ENCODE data around the gene CTSL. TPM values are rescaled to one million over a fixed set of nuclear protein-coding genes. Genes with fewer than 3 reads are reported as not detected.
A peak's percentile ranks its signal among the peaks of the same experiment; 100 is the strongest.

The CTSL gene
- total and polyA plus RNA-seq, 2 experiments from 2014 or later = 97.0 to 137 TPM

- H3K27me3 ChIP-seq = no peaks in the 10 kb centered on the region
- DNase-seq (ENCODE audit: low read depth in 1 of 2, low spot score in 1 of 2) = no peak
- TF ChIP-seq, protein P1, sequence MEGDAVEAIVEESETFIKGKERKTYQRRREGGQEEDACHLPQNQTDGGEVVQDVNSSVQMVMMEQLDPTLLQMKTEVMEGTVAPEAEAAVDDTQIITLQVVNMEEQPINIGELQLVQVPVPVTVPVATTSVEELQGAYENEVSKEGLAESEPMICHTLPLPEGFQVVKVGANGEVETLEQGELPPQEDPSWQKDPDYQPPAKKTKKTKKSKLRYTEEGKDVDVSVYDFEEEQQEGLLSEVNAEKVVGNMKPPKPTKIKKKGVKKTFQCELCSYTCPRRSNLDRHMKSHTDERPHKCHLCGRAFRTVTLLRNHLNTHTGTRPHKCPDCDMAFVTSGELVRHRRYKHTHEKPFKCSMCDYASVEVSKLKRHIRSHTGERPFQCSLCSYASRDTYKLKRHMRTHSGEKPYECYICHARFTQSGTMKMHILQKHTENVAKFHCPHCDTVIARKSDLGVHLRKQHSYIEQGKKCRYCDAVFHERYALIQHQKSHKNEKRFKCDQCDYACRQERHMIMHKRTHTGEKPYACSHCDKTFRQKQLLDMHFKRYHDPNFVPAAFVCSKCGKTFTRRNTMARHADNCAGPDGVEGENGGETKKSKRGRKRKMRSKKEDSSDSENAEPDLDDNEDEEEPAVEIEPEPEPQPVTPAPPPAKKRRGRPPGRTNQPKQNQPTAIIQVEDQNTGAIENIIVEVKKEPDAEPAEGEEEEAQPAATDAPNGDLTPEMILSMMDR (IDR thresholded peaks at IDR 0.05; ENCODE audit: low read depth, low read length) = no peak
- H3K4me3 ChIP-seq = no peak overlapping the region
- no peaks in the 10 kb centered on the region for H3K4me1 ChIP-seq (ENCODE audit: low read depth)
- H3K9me3 ChIP-seq (ENCODE audit: low read depth) = no peaks in the 10 kb centered on the region
- no peak overlapping the region for H3K27ac ChIP-seq
- peaks cover 13% of the 10 kb centered on the region for H3K36me3 ChIP-seq
These were observed 18.0 kb upstream of the CTSL start for GRCh38 chr9:87707805-87708506.

DNA sequence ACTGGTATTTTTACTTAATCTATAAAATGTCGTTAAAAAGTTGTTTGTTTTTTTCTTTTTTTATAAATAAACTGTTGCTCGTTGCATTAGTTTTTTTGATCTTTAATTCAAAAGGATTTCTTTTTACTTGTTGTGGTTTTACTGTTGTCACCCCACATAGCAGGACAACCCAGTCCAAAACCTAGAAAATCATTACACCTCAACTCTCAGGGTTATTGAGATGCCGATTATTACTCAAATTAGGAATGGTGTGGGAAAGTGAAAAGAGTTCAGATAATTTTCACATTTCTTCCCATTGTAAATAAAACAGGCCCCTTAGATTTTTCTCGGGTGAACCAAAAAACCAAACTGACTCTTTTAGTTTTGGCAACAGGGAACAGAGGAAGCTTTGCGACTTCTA lies 17.4 kb upstream of the CTSL start:
- Histone ChIP-seq H3K27me3 (no peaks in the 10 kb centered on the region), H3K9me3 (ENCODE audit: low read depth) (no peaks in the 10 kb centered on the region), H3K4me3 (no peak overlapping the region), H3K27ac (no peak overlapping the region), H3K4me1 (ENCODE audit: low read depth) (no peaks in the 10 kb centered on the region), H3K36me3 (peaks cover 13% of the 10 kb centered on the region)
- TF ChIP-seq, protein P1 (IDR thresholded peaks at IDR 0.05; ENCODE audit: low read depth, low read length) = no peak
- no peak for DNase-seq (ENCODE audit: low read depth in 1 of 2, low spot score in 1 of 2)

DNA sequence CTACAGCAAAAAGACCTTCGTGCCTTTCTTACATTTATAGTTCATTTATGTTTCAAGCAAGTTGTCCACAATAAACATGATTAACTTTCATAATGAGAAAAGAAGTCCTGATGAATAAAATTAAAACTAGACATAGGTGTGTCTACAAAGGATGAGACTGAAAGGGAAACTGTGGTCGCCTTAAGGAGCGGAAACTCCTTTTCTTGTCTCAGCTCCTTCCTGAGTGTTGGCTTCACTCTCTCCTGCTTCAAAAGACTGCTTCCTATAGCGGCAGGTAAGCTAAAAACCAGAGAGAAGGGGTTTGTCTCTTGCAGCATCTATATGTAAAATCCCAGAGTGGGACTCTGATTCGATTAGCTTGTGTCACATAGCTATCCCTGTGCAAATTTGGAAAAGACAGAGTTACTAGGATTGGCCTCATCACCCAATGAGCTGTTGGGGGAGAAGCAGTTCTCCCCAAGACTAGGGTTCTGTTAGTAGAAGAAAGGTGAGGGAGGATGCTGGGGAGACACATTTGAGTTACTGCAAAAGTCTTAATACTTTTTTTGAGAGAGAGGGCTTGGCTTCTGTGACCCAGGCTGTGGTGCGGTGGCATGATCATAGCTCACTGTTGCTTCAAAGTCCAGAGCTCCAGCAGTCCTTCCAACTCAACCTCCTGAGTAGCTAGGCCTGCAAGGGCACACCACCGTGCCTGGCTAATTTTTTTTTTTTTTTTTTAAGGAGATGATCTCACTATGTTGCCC lies 16.8 kb upstream of the CTSL start:
- TF ChIP-seq, protein P1 (IDR thresholded peaks at IDR 0.05; ENCODE audit: low read depth, low read length) = no peak
- no peak for DNase-seq (ENCODE audit: low read depth in 1 of 2, low spot score in 1 of 2)
- peaks cover 13% of the 10 kb centered on the region for H3K36me3 ChIP-seq
- H3K4me3 ChIP-seq = no peak overlapping the region
- H3K27me3 ChIP-seq = no peaks in the 10 kb centered on the region
- H3K4me1 ChIP-seq (ENCODE audit: low read depth) = no peaks in the 10 kb centered on the region
- H3K9me3 ChIP-seq (ENCODE audit: low read depth) = no peaks in the 10 kb centered on the region
- no peak overlapping the region for H3K27ac ChIP-seq

DNA sequence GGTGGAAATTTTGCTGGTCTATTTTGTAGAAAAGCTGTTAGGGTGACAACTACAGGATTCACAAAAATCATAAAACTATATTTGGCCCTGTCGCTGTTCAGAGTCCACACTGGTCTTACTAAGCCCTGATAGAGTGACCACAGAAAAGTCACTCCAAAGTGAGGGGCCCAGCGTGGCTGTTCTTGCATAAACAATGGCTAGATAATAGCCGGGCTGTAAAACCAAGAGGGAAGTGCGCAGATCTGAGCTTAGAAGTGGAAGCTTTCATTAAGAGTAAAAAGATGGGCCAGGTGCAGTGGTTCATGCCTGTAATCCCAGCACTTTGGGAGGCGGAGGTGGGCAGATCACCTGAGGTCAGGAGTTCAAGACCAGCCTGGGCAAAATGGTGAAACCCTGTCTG lies 15.5 kb upstream of the CTSL start:
- H3K9me3 ChIP-seq (ENCODE audit: low read depth) = no peaks in the 10 kb centered on the region
- H3K27ac ChIP-seq = no peak overlapping the region
- H3K4me3 ChIP-seq = no peak overlapping the region
- no peaks in the 10 kb centered on the region for H3K27me3 ChIP-seq
- H3K4me1 ChIP-seq (ENCODE audit: low read depth) = no peaks in the 10 kb centered on the region
- no peak for DNase-seq (ENCODE audit: low read depth in 1 of 2, low spot score in 1 of 2)
- TF ChIP-seq, protein P1 (IDR thresholded peaks at IDR 0.05; ENCODE audit: low read depth, low read length) = no peak
- H3K36me3 ChIP-seq = peaks cover 11% of the 10 kb centered on the region

GRCh38 chr9:87711857-87712800 lies 13.8 kb upstream of the CTSL start:
- TF ChIP-seq, protein P1 (IDR thresholded peaks at IDR 0.05; ENCODE audit: low read depth, low read length) = no peak
- H3K27me3 ChIP-seq = no peaks in the 10 kb centered on the region
- no peak overlapping the region for H3K27ac ChIP-seq
- no peaks in the 10 kb centered on the region for H3K9me3 ChIP-seq (ENCODE audit: low read depth)
- H3K4me3 ChIP-seq = no peak overlapping the region
- H3K36me3 ChIP-seq = peaks cover 5% of the 10 kb centered on the region
- DNase-seq (ENCODE audit: low read depth in 1 of 2, low spot score in 1 of 2) = peak in 1 of 2 donors; percentile 89
- no peaks in the 10 kb centered on the region for H3K4me1 ChIP-seq (ENCODE audit: low read depth)

Data from cardiac muscle cell (in vitro differentiated cells and primary cell).